Astrocyte of the spinal cord (primary cell): Measurements from ENCODE around the gene CHRD.

ENCODE experiments used
- DNase-seq: peaks from one replicate; pipeline ENCODE4 v3.0.0; 2011; ENCODE audit warnings: low read depth, low spot score
- H3K4me3 ChIP-seq: 2 replicates; pipeline ENCODE4 v1.5.1; 2011; ENCODE audit warnings: low read depth, mild to moderate bottlenecking, low read length, moderate library complexity
- in situ Hi-C: cut with HindIII; loops from 2 replicates; pipeline ENCODE4 v1.10.0; 2017; ENCODE audit warnings: low sequenced_read_pairs
- TF ChIP-seq, protein P1 (sequence below): IDR thresholded peaks from 2 replicates; pipeline ENCODE4 v1.5.1; 2012; ENCODE audit warnings: low read depth, mild to moderate bottlenecking, low read length, inconsistent platforms

The CHRD gene

DNA sequence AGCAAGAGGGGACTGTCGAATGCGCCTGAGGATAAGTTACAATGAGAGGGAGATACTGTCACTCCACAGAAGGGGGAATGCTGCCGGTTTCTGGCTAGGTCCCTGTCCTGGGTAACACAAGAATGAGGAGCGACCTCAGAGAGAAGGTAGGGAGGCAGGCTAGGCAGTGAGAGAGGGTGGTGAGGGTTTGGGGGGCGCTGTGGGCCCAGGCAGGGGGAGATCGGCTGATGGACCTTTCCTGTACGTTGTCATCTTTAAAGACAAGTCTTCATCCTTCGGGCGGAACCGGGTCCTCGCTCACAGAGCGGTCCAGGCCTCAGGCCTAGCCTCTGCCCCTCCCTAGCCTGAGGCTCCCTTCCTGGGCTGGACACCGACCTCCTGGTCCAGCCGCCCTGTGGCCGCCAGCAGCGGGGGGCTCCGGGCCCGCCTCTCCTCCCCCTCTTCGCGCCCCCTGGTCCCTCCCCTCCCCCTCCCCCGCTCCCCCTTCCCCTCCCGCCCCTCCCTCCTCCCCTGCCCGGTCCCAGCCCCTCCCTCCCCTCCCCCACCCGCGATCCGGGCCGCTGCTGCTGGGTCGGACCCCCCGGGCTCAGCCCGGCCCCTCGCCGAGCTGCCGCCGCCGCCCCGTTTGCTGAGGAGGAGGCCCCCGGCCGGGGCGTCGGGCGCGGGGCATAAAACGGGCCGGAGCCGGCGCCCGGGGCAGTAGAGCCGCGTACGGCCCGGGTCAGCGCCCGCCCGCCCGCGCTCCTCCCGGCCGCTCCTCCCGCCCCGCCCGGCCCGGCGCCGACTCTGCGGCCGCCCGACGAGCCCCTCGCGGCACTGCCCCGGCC lies at the start of gene CHRD:
Gene CHRD, plus strand, starts transcription at position 697 of the 827 bp plus-strand sequence. CDS start 265 bp downstream, outside the sequence.
- TF ChIP-seq, protein P1, sequence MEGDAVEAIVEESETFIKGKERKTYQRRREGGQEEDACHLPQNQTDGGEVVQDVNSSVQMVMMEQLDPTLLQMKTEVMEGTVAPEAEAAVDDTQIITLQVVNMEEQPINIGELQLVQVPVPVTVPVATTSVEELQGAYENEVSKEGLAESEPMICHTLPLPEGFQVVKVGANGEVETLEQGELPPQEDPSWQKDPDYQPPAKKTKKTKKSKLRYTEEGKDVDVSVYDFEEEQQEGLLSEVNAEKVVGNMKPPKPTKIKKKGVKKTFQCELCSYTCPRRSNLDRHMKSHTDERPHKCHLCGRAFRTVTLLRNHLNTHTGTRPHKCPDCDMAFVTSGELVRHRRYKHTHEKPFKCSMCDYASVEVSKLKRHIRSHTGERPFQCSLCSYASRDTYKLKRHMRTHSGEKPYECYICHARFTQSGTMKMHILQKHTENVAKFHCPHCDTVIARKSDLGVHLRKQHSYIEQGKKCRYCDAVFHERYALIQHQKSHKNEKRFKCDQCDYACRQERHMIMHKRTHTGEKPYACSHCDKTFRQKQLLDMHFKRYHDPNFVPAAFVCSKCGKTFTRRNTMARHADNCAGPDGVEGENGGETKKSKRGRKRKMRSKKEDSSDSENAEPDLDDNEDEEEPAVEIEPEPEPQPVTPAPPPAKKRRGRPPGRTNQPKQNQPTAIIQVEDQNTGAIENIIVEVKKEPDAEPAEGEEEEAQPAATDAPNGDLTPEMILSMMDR, result no peak
- in situ Hi-C loops, result no loop called here
- DNase-seq, result no peak
- H3K4me3 ChIP-seq, result peak within 1 kb of the TSS; percentile 7

DNA sequence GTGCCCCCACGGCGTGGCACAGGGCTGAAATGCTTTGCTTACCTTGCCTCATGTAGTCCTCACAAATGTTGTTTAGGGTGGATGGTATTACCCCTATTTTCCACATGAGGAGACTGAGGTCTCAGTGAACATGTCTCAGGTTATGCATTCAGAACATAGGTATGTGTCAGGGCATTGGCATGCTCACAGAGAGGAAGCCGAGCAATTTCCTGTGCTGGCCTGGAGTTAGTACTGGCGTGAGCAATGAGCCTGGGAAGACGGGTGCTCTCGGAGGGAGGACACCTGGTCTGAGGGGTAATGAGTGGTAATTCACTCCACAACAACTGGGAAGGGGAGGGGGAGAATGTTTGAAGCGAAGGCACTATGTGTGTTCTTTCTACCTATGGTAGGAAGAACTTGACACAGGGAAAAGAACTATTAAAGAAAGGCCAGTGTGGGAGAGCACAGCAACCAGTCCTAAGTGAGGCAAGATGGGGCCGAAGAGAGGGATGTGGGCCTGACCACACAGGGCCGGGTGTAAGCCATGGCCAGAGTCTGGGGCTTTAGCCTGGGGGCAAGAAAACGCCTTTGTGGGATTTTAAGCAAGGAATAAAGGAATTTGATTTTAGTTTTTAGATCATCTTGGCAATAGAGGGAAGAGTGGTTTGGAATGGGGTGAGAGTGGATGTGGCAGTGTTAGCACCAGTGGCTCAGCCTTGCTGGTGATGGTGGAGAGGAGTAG lies 47.3 kb upstream of the CHRD start:
- DNase-seq, result peak; percentile 89
- TF ChIP-seq, protein P1, result no peak
- in situ Hi-C loops, result no loop called here
- H3K4me3 ChIP-seq, result no peak overlapping the region

DNA sequence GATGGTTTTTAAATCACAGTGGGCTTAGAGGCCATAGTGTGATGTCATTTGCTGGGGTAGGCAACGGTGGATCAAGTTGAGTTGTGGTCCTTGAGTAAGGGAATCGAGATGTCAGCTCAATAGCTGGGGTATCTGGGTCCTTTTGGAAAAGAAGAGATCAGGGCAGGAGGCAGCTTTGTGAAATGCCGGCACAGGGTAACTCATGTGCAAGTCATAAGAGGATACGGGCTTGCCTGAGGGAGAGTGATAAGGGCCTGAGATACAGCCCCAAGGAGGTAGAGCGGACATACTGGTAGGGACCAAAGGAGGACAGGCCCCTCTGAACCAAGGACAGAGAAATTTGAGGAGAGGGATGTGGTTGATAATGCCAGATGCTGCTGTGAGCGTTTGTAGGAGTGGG lies 46.7 kb upstream of the CHRD start:
- TF ChIP-seq, protein P1, result no peak
- in situ Hi-C loops, result no loop called here
- DNase-seq, result no peak
- no peak overlapping the region for H3K4me3 ChIP-seq

DNA sequence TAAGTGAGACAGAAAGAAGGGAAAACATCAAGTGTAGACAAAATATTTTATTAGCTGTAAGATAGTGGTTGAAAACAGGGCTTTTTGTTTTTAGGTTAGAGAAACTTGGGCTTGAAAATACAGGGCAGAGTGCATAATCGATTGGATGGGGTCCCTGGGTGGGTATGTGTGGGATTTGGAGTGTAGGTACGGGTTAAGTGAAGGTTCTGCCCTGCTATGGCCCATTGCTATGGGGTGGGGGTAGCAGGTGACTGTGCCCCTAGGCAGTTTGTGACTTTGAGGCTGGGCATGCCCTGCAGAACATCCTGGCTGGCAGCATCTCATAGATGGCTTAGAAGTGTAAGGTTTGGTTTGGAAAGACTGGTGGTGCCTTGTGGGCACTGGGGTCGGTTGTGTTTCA lies 46.2 kb upstream of the CHRD start:
- TF ChIP-seq, protein P1, result no peak
- in situ Hi-C loops, result no loop called here
- DNase-seq, result no peak
- H3K4me3 ChIP-seq, result no peak overlapping the region

DNA sequence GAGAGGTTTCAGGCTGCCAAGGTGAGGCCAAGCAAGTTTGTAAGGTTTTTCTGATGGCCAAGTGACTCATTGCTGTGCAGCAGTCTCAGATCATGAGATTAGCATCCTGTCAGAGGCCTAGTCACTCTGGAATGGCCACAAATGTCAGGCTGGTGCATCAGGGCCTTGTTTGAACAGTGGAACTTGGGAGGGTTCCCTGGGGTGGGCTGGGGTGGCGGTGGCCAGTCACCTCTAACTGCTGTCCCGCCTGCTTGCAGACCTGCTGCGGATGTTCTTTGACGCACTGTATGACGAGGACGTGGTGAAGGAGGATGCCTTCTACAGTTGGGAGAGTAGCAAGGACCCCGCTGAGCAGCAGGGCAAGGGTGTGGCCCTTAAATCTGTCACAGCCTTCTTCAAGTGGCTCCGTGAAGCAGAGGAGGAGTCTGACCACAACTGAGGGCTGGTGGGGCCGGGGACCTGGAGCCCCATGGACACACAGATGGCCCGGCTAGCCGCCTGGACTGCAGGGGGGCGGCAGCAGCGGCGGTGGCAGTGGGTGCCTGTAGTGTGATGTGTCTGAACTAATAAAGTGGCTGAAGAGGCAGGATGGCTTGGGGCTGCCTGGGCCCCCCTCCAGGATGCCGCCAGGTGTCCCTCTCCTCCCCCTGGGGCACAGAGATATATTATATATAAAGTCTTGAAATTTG lies 45.2 kb upstream of the CHRD start:
- peak; percentile 73 for DNase-seq
- in situ Hi-C loops, result no loop called here
- TF ChIP-seq, protein P1, result no peak
- H3K4me3 ChIP-seq, result no peak overlapping the region

DNA sequence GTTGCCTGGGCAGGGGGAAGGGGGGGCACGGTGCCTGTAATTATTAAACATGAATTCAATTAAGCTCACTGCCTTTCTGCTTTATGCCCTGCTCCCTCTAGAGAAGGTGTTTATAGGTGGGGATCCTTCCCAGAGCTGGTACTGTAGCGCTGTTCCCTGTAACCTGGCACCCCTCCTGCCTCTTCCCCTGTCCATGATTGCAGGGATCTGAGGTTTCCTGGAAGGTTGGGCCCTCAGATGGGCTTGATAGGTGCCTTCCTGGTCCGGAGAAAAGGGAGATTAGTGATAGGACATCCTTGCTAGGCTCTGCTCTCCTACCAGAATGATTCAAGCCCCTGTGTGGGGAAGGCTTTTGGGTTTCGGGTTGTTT lies 44.6 kb upstream of the CHRD start:
- no peak for DNase-seq
- H3K4me3 ChIP-seq, result no peak overlapping the region
- TF ChIP-seq, protein P1, result no peak
- in situ Hi-C loops, result no loop called here
